Endothelial cell of umbilical vein (primary cell): ENCODE data around the gene CEP295NL. TPM values are rescaled to one million over a fixed set of nuclear protein-coding genes. Genes with fewer than 3 reads are reported as not detected.

Source experiments
- BruUV-seq: library from RNA; stranded (reverse); fragments of 400-500 nt; replicated peaks from 2 replicates; lab custom pipeline; 2021; lab: Mats Ljungman, UMichigan
- CTCF ChIA-PET: fragments of 300-600, 350-600 bp; sonication (Branson Sonifier 250); formaldehyde crosslinking; loops from one replicate; lab custom pipeline; 2021; ENCODE audit warnings: antibody characterized with exemption, inconsistent platforms; lab: Charles Lee
- POLR2A ChIA-PET: fragments of 300-600, 350-600 bp; sonication (Branson Sonifier 250); formaldehyde crosslinking; loops from one replicate; lab custom pipeline; 2021; ENCODE audit warnings: antibody characterized with exemption, inconsistent platforms; lab: Charles Lee
- DNase-seq: peaks from one replicate; pipeline ENCODE4 v3.0.0-alpha.2; 2011; ENCODE audit warnings: low read depth, low spot score
- FAIRE-seq: peaks from 2 replicates; lab custom pipeline; 2011; peaks lifted over from hg19 to GRCh38; lab: Jason Lieb, UNC
- H2AFZ ChIP-seq: 2 replicates; pipeline ENCODE4 v1.6.0; 2012; ENCODE audit warnings: low read depth, low read length, control low read depth, inconsistent platforms
- H3K27ac ChIP-seq: 2 replicates; pipeline ENCODE4 v1.5.1; 2011; ENCODE audit warnings: low read depth, mild to moderate bottlenecking, control low read depth, low read length, moderate library complexity; ENCODE audit not compliant: insufficient read depth
- H3K27me3 ChIP-seq, 2 experiments: 2 replicates each; pipeline versions ENCODE4 v1.6.0 to v1.6.1; 2011; ENCODE audit warnings: low read length in 2 of 2, mixed read lengths in 1 of 2; ENCODE audit not compliant: control insufficient read depth in 2 of 2, insufficient read depth in 2 of 2
- H3K36me3 ChIP-seq, 2 experiments: 2 replicates in 1 of 2; 3 replicates in 1 of 2; pipeline ENCODE4 v1.5.1; 2011; ENCODE audit warnings: low read length in 2 of 2, mild to moderate bottlenecking in 1 of 2, moderate library complexity in 1 of 2; ENCODE audit not compliant: control insufficient read depth in 2 of 2, insufficient read depth in 2 of 2; ENCODE audit errors: extremely low read depth in 1 of 2
- H3K4me1 ChIP-seq: 3 replicates; pipeline ENCODE4 v1.5.1; 2011; ENCODE audit warnings: mild to moderate bottlenecking, low read length; ENCODE audit not compliant: control insufficient read depth, insufficient read depth; ENCODE audit errors: extremely low read depth
- H3K4me2 ChIP-seq: 2 replicates; pipeline ENCODE4 v1.6.1; 2011; ENCODE audit warnings: low read length, control low read depth, mixed read lengths; ENCODE audit not compliant: insufficient read depth
- H3K4me3 ChIP-seq, 3 experiments: fragments of 200-600 bp in 1 of 3; sonication (generic), shearing (Covaris generic) in 1 of 3; replicated peaks in 1 of 3; 2 replicates each; pipeline ENCODE4 v1.5.1; 2011 to 2016; ENCODE audit warnings: control low read depth in 3 of 3, low read length in 3 of 3, mild to moderate bottlenecking in 2 of 3, inconsistent platforms in 1 of 3, low read depth in 1 of 3, moderate library complexity in 1 of 3; ENCODE audit not compliant: insufficient read depth in 1 of 3
- H3K79me2 ChIP-seq: 2 replicates; pipeline ENCODE4 v1.6.0; 2012; ENCODE audit warnings: low read length, inconsistent platforms; ENCODE audit not compliant: control insufficient read depth, insufficient read depth
- H3K9ac ChIP-seq: replicated peaks from 2 replicates; pipeline ENCODE3; 2011; ENCODE audit warnings: low read length, control low read depth; ENCODE audit not compliant: insufficient read depth; ENCODE audit errors: extremely low read depth
- H3K9me1 ChIP-seq: replicated peaks from 3 replicates; pipeline ENCODE4 v1.6.0; 2011; ENCODE audit warnings: mild to moderate bottlenecking, low read length; ENCODE audit not compliant: control insufficient read depth, insufficient read depth; ENCODE audit errors: extremely low read depth
- H3K9me3 ChIP-seq: replicated peaks from 2 replicates; pipeline ENCODE4 v1.5.1; 2012; ENCODE audit warnings: low read length, inconsistent platforms; ENCODE audit not compliant: control insufficient read depth, insufficient read depth
- H4K20me1 ChIP-seq: replicated peaks from 2 replicates; pipeline ENCODE3; 2011; ENCODE audit warnings: mild to moderate bottlenecking, low read length; ENCODE audit not compliant: control insufficient read depth, insufficient read depth; ENCODE audit errors: extremely low read depth
- CTCF ChIP-seq, 2 donors: IDR thresholded peaks; 1 replicate in 1 of 2; 2 replicates in 1 of 2; pipeline ENCODE4 v1.5.1; 2011; ENCODE audit warnings: low read length in 2 of 2, mild to moderate bottlenecking in 2 of 2, moderate library complexity in 2 of 2, control low read depth in 1 of 2, inconsistent platforms in 1 of 2, low read depth in 1 of 2; ENCODE audit not compliant: insufficient read depth in 1 of 2; ENCODE audit errors: extremely low read depth in 1 of 2
- EZH2 ChIP-seq: IDR thresholded peaks from 2 replicates; pipeline ENCODE4 v1.6.1; 2012; ENCODE audit warnings: borderline replicate concordance, low read depth, mild to moderate bottlenecking, moderate library complexity, low read length, inconsistent platforms; ENCODE audit not compliant: severe bottlenecking
- FOS ChIP-seq: IDR thresholded peaks from 2 replicates; pipeline ENCODE4 v1.6.1; 2011; ENCODE audit warnings: mild to moderate bottlenecking, low read length, moderate library complexity, borderline replicate concordance; ENCODE audit not compliant: insufficient read depth
- GATA2 ChIP-seq: IDR thresholded peaks from 2 replicates; pipeline ENCODE4 v1.7.0; 2011; ENCODE audit warnings: low read depth, mild to moderate bottlenecking, moderate library complexity, mixed read lengths, low read length; ENCODE audit not compliant: insufficient read length, insufficient read depth
- JUN ChIP-seq: IDR thresholded peaks from 2 replicates; pipeline ENCODE4 v1.6.1; 2011; ENCODE audit warnings: borderline replicate concordance, low read depth; ENCODE audit not compliant: insufficient read length, insufficient read depth
- MAX ChIP-seq: IDR thresholded peaks from 2 replicates; pipeline ENCODE4 v1.6.1; 2011; ENCODE audit not compliant: insufficient read depth, insufficient read length
- MYC ChIP-seq: IDR thresholded peaks from one replicate; pipeline ENCODE4 v1.6.1; 2011; ENCODE audit warnings: mild to moderate bottlenecking, low read depth, low read length
- POLR2A ChIP-seq: IDR thresholded peaks from 2 replicates; pipeline ENCODE4 v1.6.1; 2012; ENCODE audit warnings: low read depth, mild to moderate bottlenecking, control low read depth, low read length
- POLR2AphosphoS5 ChIP-seq: IDR thresholded peaks from 2 replicates; pipeline ENCODE4 v1.6.1; 2012; ENCODE audit warnings: low read depth, mild to moderate bottlenecking, control low read depth, low read length, moderate library complexity; ENCODE audit not compliant: insufficient read depth
- dilution Hi-C: fragments of 300-500 bp; cut with MboI; formaldehyde crosslinking; loops from one replicate; pipeline ENCODE4 v1.15.0; 2019; ENCODE audit warnings: low sequenced_read_pairs; ENCODE audit not compliant: extremely low pct_ligation_motif_present
- intact Hi-C: fragments of 100-400 bp; cut with micrococcal nuclease; formaldehyde crosslinking; loops from one replicate; pipeline ENCODE4 v1.10.0; 2022
- polyA plus RNA-seq, 4 experiments: library from polyadenylated mRNA; depleted of rRNA in 3 of 4; stranded (reverse) in 3 of 4; unstranded in 1 of 4; fragments of >200 nt; gene quantifications; 2 replicates each; pipeline versions ENCODE4 v1.2.1 to v1.2.3, GENCODE V29; 2011 to 2012; ENCODE audit warnings: missing spikeins in 1 of 4
- total RNA-seq: library from RNA; stranded (reverse); gene quantifications from 2 replicates; pipeline ENCODE4 v1.2.3, GENCODE V29; 2021

CEP295NL gene
- total and polyA plus RNA-seq, 2 donors (not counting 3 experiments of a cell fraction or from before 2014, with no cell fraction given), result 0.10 to 8.3 TPM

- POLR2A ChIA-PET, result no interaction called here
- Histone ChIP-seq H3K9ac (no peak overlapping the region), H3K79me2 (peaks cover 6% of the 10 kb centered on the region), H3K27ac (no peak overlapping the region), H3K9me1 (no peaks in the 10 kb centered on the region), H3K4me1 (no peaks in the 10 kb centered on the region), H4K20me1 (no peaks in the 10 kb centered on the region), H3K4me3 (no peak overlapping the region), H3K36me3 (peaks cover 2 to 19% of the 10 kb centered on the region in 2 experiments), H3K27me3 (no peaks in the 10 kb centered on the region), H3K4me2 (no peak overlapping the region), H2AFZ (no peak overlapping the region), H3K9me3 (no peaks in the 10 kb centered on the region)
- CTCF ChIA-PET, result interaction anchor here (0.9 to 3.9 kb wide), 4 partner anchors 8 to 75 kb away, joined by 3 to 26 read pairs (median 10); no protein-coding TSS in a partner anchor
- no peak for FAIRE-seq
- TF ChIP-seq POLR2A (no peak), POLR2AphosphoS5 (no peak), MAX (no peak), CTCF (IDR thresholded peaks at IDR 0.05; ENCODE audit: extremely low read depth in 1 of 2, insufficient read depth in 1 of 2, low read depth in 1 of 2, low read length in 2 of 2) (no peak), EZH2 (no peak), GATA2 (no peak), FOS (no peak), MYC (no peak), JUN (no peak)
- dilution Hi-C loops, result no loop called here
- intact Hi-C loops, result no loop called here
- no peak for DNase-seq
- BruUV-seq, result no TSS peak
These were observed 6.7 kb downstream of the CEP295NL start for GRCh38 chr17:78896091-78896833.
